ENCODE measurements around the gene PCDHAC2. TPM values are rescaled to one million over a fixed set of nuclear protein-coding genes. Genes with fewer than 3 reads are reported as not detected.
A peak's percentile ranks its signal among the peaks of the same experiment; 100 is the strongest.

Gene PCDHAC2
- polyA plus RNA-seq, 1 of the 3 experiments (the other 2 are of a cell fraction), result 0.39 TPM

GRCh38 chr5:140998921-140999410 lies 32.7 kb downstream of the PCDHAC2 start:
- ChIA-PET POLR2A (no interaction called here), CTCF (interaction anchor here (1.1 to 2.9 kb wide), 7 partner anchors 10 to 158 kb away, joined by 3 to 16 read pairs (median 4); partner anchors contain the start of genes PCDHA8 and PCDHAC1)
- no peak overlapping the region for H3K9ac ChIP-seq
- H3K9me3 ChIP-seq, result no peaks in the 10 kb centered on the region
- H3K36me3 ChIP-seq (replicated peaks in 1 of 2; ENCODE audit: control insufficient read depth in 1 of 2, insufficient read depth in 2 of 2, low read length in 1 of 2), result no peaks in the 10 kb centered on the region
- 57% methylated on average over 2 of the region's 2 CpGs for WGBS (ENCODE audit: low lambda C conversion rate)
- H2AFZ ChIP-seq (ENCODE audit: low read depth), result no peak overlapping the region
- H3K27ac ChIP-seq (ENCODE audit: low read depth in 2 of 2, low read length in 1 of 2), result no peak overlapping the region
- peaks cover 18 to 20% of the 10 kb centered on the region in 2 experiments; a peak in 3 of 4 replicates for H3K4me1 ChIP-seq (ENCODE audit: control insufficient read depth in 1 of 2, insufficient read depth in 2 of 2, low read depth in 1 of 2, low read length in 1 of 2)
- H3F3A ChIP-seq (replicated peaks; ENCODE audit: insufficient read depth), result no peaks in the 10 kb centered on the region
- no peak overlapping the region for H3K4me3 ChIP-seq (ENCODE audit: low read depth in 2 of 2, low read length in 1 of 2)
- TF ChIP-seq USF2 (IDR thresholded peaks at IDR 0.05; ENCODE audit: borderline replicate concordance, low read depth, low read length) (no peak), GABPA (IDR thresholded peaks at IDR 0.05; ENCODE audit: low read depth) (no peak), TEAD4 (IDR thresholded peaks at IDR 0.05; ENCODE audit: borderline replicate concordance, insufficient read depth) (no peak), ELF1 (IDR thresholded peaks at IDR 0.05) (no peak), SIN3A (IDR thresholded peaks at IDR 0.05; ENCODE audit: borderline replicate concordance, low read depth, low read length) (no peak), SMC3 (IDR thresholded peaks at IDR 0.05; ENCODE audit: low read depth, low read length) (no peak), TAF1 (IDR thresholded peaks at IDR 0.05; ENCODE audit: borderline replicate concordance, low read depth, low read length) (no peak), CHD2 (IDR thresholded peaks at IDR 0.05; ENCODE audit: low read length, partially characterized antibody) (no peak), FOSL2 (IDR thresholded peaks at IDR 0.05; ENCODE audit: borderline replicate concordance, low read depth) (no peak), RCOR1 (IDR thresholded peaks at IDR 0.05; ENCODE audit: low read length) (no peak), EP300 (IDR thresholded peaks at IDR 0.05; ENCODE audit: borderline replicate concordance in 1 of 2, low read depth in 1 of 2, low read length in 1 of 2) (no peak), FOXM1 (IDR thresholded peaks at IDR 0.05; ENCODE audit: low read depth) (no peak), MXI1 (IDR thresholded peaks at IDR 0.05; ENCODE audit: low read depth, low read length) (no peak), NFIC (IDR thresholded peaks at IDR 0.05; ENCODE audit: borderline replicate concordance) (no peak)
- no peaks in the 10 kb centered on the region for H3K27me3 ChIP-seq (ENCODE audit: insufficient read depth)
- H4K20me1 ChIP-seq (ENCODE audit: insufficient read depth), result no peaks in the 10 kb centered on the region
- no peak overlapping the region for H3K4me2 ChIP-seq
- no peaks in the 10 kb centered on the region for H3K79me2 ChIP-seq (ENCODE audit: insufficient read depth)
- no peaks in the 10 kb centered on the region for H3K9me2 ChIP-seq
- DNase-seq, result no peak

DNA sequence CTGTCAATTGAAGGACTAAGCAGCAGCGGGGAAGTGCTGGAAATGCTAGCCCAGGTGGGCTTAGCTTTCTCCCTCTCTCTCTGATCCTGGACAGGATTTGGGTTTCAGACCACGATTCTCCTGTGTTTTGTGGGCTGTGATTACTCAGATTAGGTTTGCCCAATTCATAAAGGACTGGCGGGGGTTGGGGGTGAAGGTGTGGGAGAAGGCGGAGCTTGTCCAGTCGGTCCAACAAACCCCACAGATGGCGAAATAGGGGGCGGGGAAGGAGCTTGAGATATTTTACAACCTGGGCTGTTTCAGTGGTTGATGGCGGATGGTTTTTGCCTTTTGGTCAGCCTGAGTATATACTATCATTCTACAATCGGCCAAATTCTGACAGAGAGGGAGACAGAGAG lies 35.2 kb downstream of the PCDHAC2 start:
- H2AFZ ChIP-seq (ENCODE audit: low read depth), result peak overlapping the region; percentile 73

More for the DNA sequence above, 35.2 kb downstream of the PCDHAC2 start:
- CTCF ChIA-PET, result interaction anchor here (1.1 to 5.0 kb wide), 7 partner anchors 19 to 160 kb away, joined by 3 to 40 read pairs (median 10); partner anchors contain the start of genes PCDHA8, PCDHAC1 and PCDHAC2
- Histone ChIP-seq H3K27me3 (ENCODE audit: insufficient read depth) (no peaks in the 10 kb centered on the region), H3K9ac (0 out of 2 replicates have a peak overlapping the region, but pooled peaks have one; percentile 17), H3K4me2 (peak overlapping the region; percentile 76), H3K4me3 (ENCODE audit: low read depth in 2 of 2, low read length in 1 of 2) (peak overlapping the region; percentile 47 to 59), H3K36me3 (replicated peaks in 1 of 2; ENCODE audit: control insufficient read depth in 1 of 2, insufficient read depth in 2 of 2, low read length in 1 of 2) (no peaks in the 10 kb centered on the region), H3K4me1 (ENCODE audit: control insufficient read depth in 1 of 2, insufficient read depth in 2 of 2, low read depth in 1 of 2, low read length in 1 of 2) (peaks cover 26 to 28% of the 10 kb centered on the region in 2 experiments; a peak in 3 of 4 replicates), H3F3A (replicated peaks; ENCODE audit: insufficient read depth) (no peaks in the 10 kb centered on the region), H4K20me1 (ENCODE audit: insufficient read depth) (no peaks in the 10 kb centered on the region), H3K9me2 (no peaks in the 10 kb centered on the region), H3K27ac (ENCODE audit: low read depth in 2 of 2, low read length in 1 of 2) (peak overlapping the region in 1 of 2 experiments; percentile 100; a peak in 3 of 4 replicates), H3K79me2 (ENCODE audit: insufficient read depth) (no peaks in the 10 kb centered on the region), H3K9me3 (no peaks in the 10 kb centered on the region)
- WGBS (ENCODE audit: low lambda C conversion rate), result 8% methylated on average over 9 of the region's 9 CpGs
- POLR2A ChIA-PET, result interaction anchor here (1.0 to 4.4 kb wide), 8 partner anchors 10 to 160 kb away, joined by 3 to 31 read pairs (median 6); partner anchors contain the start of gene PCDHAC2
- peak; percentile 61 for DNase-seq
- TF ChIP-seq, protein P1, sequence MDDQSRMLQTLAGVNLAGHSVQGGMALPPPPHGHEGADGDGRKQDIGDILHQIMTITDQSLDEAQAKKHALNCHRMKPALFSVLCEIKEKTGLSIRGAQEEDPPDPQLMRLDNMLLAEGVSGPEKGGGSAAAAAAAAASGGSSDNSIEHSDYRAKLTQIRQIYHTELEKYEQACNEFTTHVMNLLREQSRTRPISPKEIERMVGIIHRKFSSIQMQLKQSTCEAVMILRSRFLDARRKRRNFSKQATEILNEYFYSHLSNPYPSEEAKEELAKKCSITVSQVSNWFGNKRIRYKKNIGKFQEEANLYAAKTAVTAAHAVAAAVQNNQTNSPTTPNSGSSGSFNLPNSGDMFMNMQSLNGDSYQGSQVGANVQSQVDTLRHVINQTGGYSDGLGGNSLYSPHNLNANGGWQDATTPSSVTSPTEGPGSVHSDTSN (IDR thresholded peaks at IDR 0.05), result no peak
- no peak for TF ChIP-seq FOXM1 (IDR thresholded peaks at IDR 0.05; ENCODE audit: low read depth)
- TF ChIP-seq JUND (IDR thresholded peaks at IDR 0.05), result no peak
- TF ChIP-seq POLR2AphosphoS5 (IDR thresholded peaks at IDR 0.05; ENCODE audit: low read depth, low read length), result 0 out of 2 replicates have a peak, but pooled peaks have one; percentile 3
- TF ChIP-seq MXI1 (IDR thresholded peaks at IDR 0.05; ENCODE audit: low read depth, low read length), result no peak
